ENCODE measurements around the gene TRAF3IP3.

TRAF3IP3 gene

DNA sequence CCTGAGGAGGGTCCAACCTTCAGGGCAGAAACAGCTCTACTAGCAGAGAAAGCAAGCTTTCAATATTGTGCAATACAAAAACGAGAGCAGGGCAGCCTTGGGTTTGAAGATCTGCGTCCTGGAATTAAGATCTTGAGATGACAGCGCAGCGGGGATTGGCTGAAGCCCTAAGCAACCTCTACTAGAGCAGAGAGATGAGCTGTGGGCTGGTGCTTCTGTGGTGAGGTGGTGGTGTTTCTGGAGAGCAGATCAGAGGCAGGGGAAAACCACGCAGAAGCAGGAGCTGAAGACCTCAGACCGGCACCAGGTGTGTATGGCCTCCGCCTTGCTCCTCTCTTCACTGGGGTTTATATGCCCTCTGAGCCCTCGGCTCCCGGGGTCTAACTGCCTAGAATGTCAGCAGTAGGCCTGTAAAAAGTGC, 12.5 kb downstream of the TRAF3IP3 start:
- peaks cover 51% of the 10 kb centered on the region for H3K4me1 Mint-ChIP-seq (ENCODE audit: low read depth)

GRCh38 chr1:209769171-209769904, 13.5 kb downstream of the TRAF3IP3 start:
- Mint-ChIP-seq H3K27ac (no peak overlapping the region), H3K9me3 (ENCODE audit: low read depth) (no peaks in the 10 kb centered on the region), H3K4me3 (no peak overlapping the region), H3K36me3 (peaks cover 16% of the 10 kb centered on the region), H3K27me3 (no peaks in the 10 kb centered on the region), H3K4me1 (ENCODE audit: low read depth) (peaks cover 44% of the 10 kb centered on the region)

More for the DNA sequence above, 12.5 kb downstream of the TRAF3IP3 start:
- Mint-ChIP-seq H3K27me3 (no peaks in the 10 kb centered on the region), H3K4me3 (no peak overlapping the region), H3K36me3 (peaks cover 20% of the 10 kb centered on the region), H3K27ac (no peak overlapping the region), H3K9me3 (ENCODE audit: low read depth) (no peaks in the 10 kb centered on the region)

GRCh38 chr1:209769971-209770370, 14.1 kb downstream of the TRAF3IP3 start:
- H3K27ac Mint-ChIP-seq, result no peak overlapping the region
- H3K4me1 Mint-ChIP-seq (ENCODE audit: low read depth), result peaks cover 42% of the 10 kb centered on the region
- no peaks in the 10 kb centered on the region for H3K9me3 Mint-ChIP-seq (ENCODE audit: low read depth)
- no peaks in the 10 kb centered on the region for H3K27me3 Mint-ChIP-seq
- H3K36me3 Mint-ChIP-seq, result peaks cover 22% of the 10 kb centered on the region
- no peak overlapping the region for H3K4me3 Mint-ChIP-seq

DNA sequence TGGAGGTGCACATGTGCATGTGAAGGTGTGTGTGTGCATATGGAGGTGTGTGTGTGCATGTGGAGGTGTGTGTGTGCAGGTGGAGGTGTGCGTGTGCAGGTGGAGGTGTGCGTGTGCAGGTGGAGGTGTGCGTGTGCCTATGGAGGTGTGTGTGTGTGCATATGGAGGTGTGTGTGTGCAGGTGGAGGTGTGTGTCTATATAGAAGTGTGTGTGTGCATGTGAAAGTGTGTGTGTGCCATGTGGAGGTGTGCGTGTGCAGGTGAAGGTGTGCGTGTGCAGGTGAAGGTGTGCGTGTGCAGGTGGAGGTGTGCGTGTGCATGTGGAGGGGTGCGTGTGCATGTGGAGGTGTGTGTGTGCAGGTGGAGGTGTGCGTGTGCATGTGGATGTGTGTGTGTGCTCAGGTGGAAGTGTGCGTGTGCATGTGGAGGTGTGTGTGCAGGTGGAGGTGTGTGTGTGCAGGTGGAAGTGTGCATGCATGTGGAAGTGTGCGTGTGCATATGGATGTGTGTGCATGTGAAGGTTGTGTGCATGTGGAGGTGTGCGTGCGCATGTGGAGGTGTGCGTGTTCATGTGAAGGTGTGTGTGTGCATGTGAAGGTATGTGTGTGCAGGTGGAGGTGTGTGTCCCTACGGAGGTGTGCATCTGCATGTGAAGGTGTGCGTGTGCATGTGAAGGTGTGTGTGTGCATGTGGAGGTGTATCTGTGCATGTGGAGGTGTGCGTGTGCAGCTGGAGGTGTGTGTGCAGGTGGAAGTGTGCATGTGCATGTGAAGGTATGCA, 15.0 kb downstream of the TRAF3IP3 start:
- Mint-ChIP-seq H3K27ac (no peak overlapping the region), H3K27me3 (no peaks in the 10 kb centered on the region), H3K36me3 (peaks cover 24% of the 10 kb centered on the region), H3K4me3 (no peak overlapping the region), H3K4me1 (ENCODE audit: low read depth) (peaks cover 38% of the 10 kb centered on the region), H3K9me3 (ENCODE audit: low read depth) (no peaks in the 10 kb centered on the region)

- H3K4me3 Mint-ChIP-seq, result no peak overlapping the region
- H3K4me1 Mint-ChIP-seq (ENCODE audit: low read depth), result peaks cover 33% of the 10 kb centered on the region
- H3K9me3 Mint-ChIP-seq (ENCODE audit: low read depth), result no peaks in the 10 kb centered on the region
- H3K27ac Mint-ChIP-seq, result no peak overlapping the region
- H3K36me3 Mint-ChIP-seq, result peaks cover 18% of the 10 kb centered on the region
- no peaks in the 10 kb centered on the region for H3K27me3 Mint-ChIP-seq
These were observed 16.3 kb downstream of the TRAF3IP3 start for GRCh38 chr1:209772126-209772525.

GRCh38 chr1:209774592-209774991, 18.7 kb downstream of the TRAF3IP3 start:
- no peaks in the 10 kb centered on the region for H3K9me3 Mint-ChIP-seq (ENCODE audit: low read depth)
- peaks cover 28% of the 10 kb centered on the region for H3K36me3 Mint-ChIP-seq
- no peaks in the 10 kb centered on the region for H3K27me3 Mint-ChIP-seq
- peak overlapping the region; percentile 77 for H3K27ac Mint-ChIP-seq
- no peak overlapping the region for H3K4me3 Mint-ChIP-seq
- H3K4me1 Mint-ChIP-seq (ENCODE audit: low read depth), result peaks cover 26% of the 10 kb centered on the region

- H3K36me3 Mint-ChIP-seq, result peaks cover 28% of the 10 kb centered on the region
- peak overlapping the region; percentile 77 for H3K27ac Mint-ChIP-seq
- H3K4me1 Mint-ChIP-seq (ENCODE audit: low read depth), result peaks cover 31% of the 10 kb centered on the region
- H3K27me3 Mint-ChIP-seq, result no peaks in the 10 kb centered on the region
- H3K9me3 Mint-ChIP-seq (ENCODE audit: low read depth), result no peaks in the 10 kb centered on the region
- H3K4me3 Mint-ChIP-seq, result no peak overlapping the region
These were observed 19.8 kb downstream of the TRAF3IP3 start for GRCh38 chr1:209775678-209776077.

- Mint-ChIP-seq H3K27ac (peak overlapping the region; percentile 84), H3K9me3 (ENCODE audit: low read depth) (no peaks in the 10 kb centered on the region), H3K27me3 (no peaks in the 10 kb centered on the region), H3K4me3 (no peak overlapping the region), H3K36me3 (peaks cover 30% of the 10 kb centered on the region), H3K4me1 (ENCODE audit: low read depth) (peaks cover 40% of the 10 kb centered on the region)
These were observed 21.7 kb downstream of the TRAF3IP3 start for GRCh38 chr1:209777587-209777986.

DNA sequence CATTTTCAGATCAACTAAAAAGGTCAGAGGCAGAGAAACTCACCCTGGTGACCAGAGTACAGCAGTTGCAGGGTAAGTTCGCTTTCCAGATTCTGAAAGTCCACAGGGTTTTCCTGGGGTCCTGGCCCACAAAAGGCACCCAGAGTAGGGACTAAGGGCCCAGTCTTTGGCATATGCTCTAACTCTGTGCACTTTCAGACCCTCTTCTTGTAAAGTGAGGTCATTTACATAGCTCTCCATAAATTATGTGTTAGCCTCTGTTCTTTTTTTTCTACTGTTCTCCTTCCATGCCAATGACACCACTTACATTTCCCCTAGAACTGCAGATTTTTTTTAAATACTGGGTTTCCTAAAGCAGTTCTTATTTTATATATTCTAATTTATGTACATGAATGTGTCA, 22.2 kb downstream of the TRAF3IP3 start:
- peaks cover 44% of the 10 kb centered on the region for H3K4me1 Mint-ChIP-seq (ENCODE audit: low read depth)
- H3K27ac Mint-ChIP-seq, result peak overlapping the region; percentile 84

DNA sequence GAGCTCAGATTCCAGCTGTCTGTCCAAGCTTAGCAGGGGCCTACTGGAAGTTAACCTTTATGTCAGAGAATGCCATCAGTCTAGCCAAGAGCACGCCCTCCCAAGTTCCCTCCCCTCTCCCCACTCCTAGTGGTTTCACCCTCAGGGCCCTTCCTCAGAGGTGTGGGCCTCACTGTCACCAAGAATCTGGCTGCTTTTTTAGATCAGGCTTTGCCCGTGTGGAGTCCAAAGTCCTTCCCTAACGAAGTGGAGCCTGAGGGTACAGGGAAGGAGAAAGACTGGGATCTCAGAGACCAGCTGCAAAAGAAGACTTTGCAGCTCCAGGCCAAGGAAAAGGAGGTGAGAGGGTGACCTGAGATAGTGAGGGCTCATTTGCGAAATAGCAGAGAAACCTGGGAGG, 24.4 kb downstream of the TRAF3IP3 start:
- no peaks in the 10 kb centered on the region for H3K9me3 Mint-ChIP-seq (ENCODE audit: low read depth)
- peaks cover 15% of the 10 kb centered on the region for H3K36me3 Mint-ChIP-seq
- H3K4me3 Mint-ChIP-seq, result no peak overlapping the region
- peaks cover 65% of the 10 kb centered on the region for H3K4me1 Mint-ChIP-seq (ENCODE audit: low read depth)
- H3K27ac Mint-ChIP-seq, result peak overlapping the region; percentile 87
- no peaks in the 10 kb centered on the region for H3K27me3 Mint-ChIP-seq

More for the DNA sequence above, 22.2 kb downstream of the TRAF3IP3 start:
- no peaks in the 10 kb centered on the region for H3K9me3 Mint-ChIP-seq (ENCODE audit: low read depth)
- no peaks in the 10 kb centered on the region for H3K27me3 Mint-ChIP-seq
- H3K36me3 Mint-ChIP-seq, result peaks cover 29% of the 10 kb centered on the region
- no peak overlapping the region for H3K4me3 Mint-ChIP-seq

DNA sequence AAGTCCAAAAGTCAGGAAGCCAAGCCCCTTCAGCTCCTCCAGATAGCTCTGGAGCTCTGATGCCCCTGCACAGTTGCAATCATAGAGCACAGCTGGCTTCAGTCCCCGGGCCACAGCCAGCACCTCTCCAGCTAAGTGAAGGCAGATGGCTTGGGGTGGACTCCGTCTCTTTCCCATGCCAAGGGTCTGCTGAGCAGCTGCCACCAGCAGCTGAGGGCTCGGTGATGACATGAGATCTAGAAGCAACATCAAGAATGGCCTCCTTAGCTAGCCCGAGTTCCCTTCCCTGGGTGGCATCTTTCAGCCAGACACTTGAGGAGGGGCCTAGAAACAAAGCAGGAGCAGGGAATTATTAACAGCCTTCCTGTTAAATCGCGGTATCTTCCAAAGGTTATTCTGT, 27.5 kb downstream of the TRAF3IP3 start:
- peaks cover 48% of the 10 kb centered on the region for H3K4me1 Mint-ChIP-seq (ENCODE audit: low read depth)
- no peaks in the 10 kb centered on the region for H3K9me3 Mint-ChIP-seq (ENCODE audit: low read depth)
- H3K36me3 Mint-ChIP-seq, result peaks cover 10% of the 10 kb centered on the region
- peak overlapping the region; percentile 99 for H3K27ac Mint-ChIP-seq
- H3K27me3 Mint-ChIP-seq, result no peaks in the 10 kb centered on the region
- peak overlapping the region; percentile 88 for H3K4me3 Mint-ChIP-seq

DNA sequence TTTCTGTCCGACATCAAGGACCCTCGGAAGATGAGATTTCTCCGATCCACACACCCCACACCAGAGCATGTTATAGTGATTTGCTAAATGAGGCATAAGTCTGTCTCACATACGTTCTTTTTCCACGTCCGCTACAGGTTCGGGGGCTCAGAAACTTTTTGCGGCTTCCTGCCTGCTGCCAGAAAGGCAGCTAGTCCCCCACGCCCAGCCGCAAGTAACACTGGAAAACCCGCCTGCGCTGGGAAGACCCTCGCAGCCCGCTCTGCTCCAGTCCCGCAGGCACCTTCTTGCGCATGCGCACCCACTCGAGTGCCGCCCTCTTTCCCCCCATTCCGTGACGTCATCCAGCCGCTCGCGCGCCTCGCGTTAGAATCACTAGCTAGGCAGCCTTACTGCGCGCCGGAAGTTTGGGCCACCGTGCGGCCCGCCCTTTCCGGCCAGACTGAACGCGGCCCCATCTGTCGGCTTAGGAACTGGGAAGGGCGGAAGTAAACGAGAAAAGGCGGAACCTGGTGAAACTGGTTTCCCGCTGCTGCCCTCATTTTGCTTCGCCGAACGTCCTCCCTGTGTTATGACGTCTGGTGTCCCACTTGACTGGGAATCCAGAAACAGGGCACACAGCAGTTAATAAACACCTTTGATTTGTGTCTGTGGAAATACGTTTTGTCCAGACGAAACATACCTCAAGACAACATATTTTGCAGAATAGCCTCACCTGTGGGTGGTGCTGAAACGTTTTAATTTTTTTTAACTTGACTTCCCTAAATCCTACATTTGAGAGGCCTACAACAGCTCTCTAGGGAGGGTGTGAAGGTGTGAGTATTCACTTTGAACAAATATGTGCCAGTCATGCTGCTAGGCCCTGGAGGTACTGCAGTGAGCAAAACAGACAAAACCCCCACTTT, 28.7 kb downstream of the TRAF3IP3 start, which contains the start of gene C1orf74:
C1orf74 (minus strand) TSS at position 295 of the 905 bp plus-strand sequence. CDS start 925 bp downstream, outside the sequence.
- peak within 1 kb of the TSS; percentile 99 for H3K27ac Mint-ChIP-seq
- H3K4me1 Mint-ChIP-seq (ENCODE audit: low read depth), result peaks cover 43% of the 10 kb centered on the region

DNA sequence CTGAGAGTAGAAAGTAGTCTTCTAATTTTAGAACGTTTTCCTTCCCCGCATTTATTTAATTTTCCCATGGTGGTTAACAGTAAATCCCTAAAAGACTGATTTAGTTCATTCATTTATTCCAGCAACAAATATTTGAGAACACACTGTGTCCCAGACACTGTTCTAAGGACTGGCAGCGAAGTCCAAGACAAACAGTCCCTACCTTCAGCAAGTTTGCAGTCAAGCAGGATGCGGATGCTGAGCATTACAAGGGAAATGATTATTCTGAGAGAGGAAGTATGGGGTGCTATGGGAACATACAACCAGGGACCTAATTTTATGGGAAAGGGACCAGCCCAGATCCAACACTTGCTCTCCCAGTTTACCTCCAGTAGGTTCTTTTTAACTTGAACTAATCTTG, 29.7 kb downstream of the TRAF3IP3 start:
- Mint-ChIP-seq H3K4me1 (ENCODE audit: low read depth) (peaks cover 37% of the 10 kb centered on the region), H3K27ac (peak overlapping the region; percentile 99), H3K4me3 (peak overlapping the region; percentile 88), H3K9me3 (ENCODE audit: low read depth) (no peaks in the 10 kb centered on the region), H3K36me3 (peaks cover 6% of the 10 kb centered on the region), H3K27me3 (no peaks in the 10 kb centered on the region)

More for the DNA sequence above, 28.7 kb downstream of the TRAF3IP3 start, which contains the start of gene C1orf74:
- H3K4me3 Mint-ChIP-seq, result peak within 1 kb of the TSS; percentile 88
- peaks cover 5% of the 10 kb centered on the region for H3K36me3 Mint-ChIP-seq
- no peaks in the 10 kb centered on the region for H3K9me3 Mint-ChIP-seq (ENCODE audit: low read depth)
- H3K27me3 Mint-ChIP-seq, result no peaks in the 10 kb centered on the region

- Mint-ChIP-seq H3K4me1 (ENCODE audit: low read depth) (peaks cover 35% of the 10 kb centered on the region), H3K36me3 (peaks cover 9% of the 10 kb centered on the region), H3K9me3 (ENCODE audit: low read depth) (no peaks in the 10 kb centered on the region), H3K4me3 (no peak overlapping the region), H3K27ac (peak overlapping the region; percentile 99), H3K27me3 (no peaks in the 10 kb centered on the region)
These were observed 30.3 kb downstream of the TRAF3IP3 start for GRCh38 chr1:209786146-209786545.
